ENCODE measurements around the gene TNXB.
A peak's percentile ranks its signal among the peaks of the same experiment; 100 is the strongest.
"Not testable (repeated sequence)": the region's sequence is repeated elsewhere in the genome, so short reads cannot be mapped to it uniquely, and the experiment has no call there.

TNXB gene

GRCh38 chr6:32109114-32109764 lies at the start of gene TNXB:
Gene TNXB, minus strand, starts transcription at chr6:32109338. Its CDS starts 11,140 bp downstream, at chr6:32098198.
- no peak for DNase-seq (ENCODE audit: low read depth in 1 of 2, low spot score in 1 of 2)

- DNase-seq (ENCODE audit: low read depth in 1 of 2, low spot score in 1 of 2), result no peak
Observed at GRCh38 chr6:32158052-32158451, 48.9 kb upstream of the TNXB start.

GRCh38 chr6:32156891-32157290 lies 47.8 kb upstream of the TNXB start:
- DNase-seq (ENCODE audit: low read depth in 1 of 2, low spot score in 1 of 2), result no peak

GRCh38 chr6:32154514-32155161 lies 45.5 kb upstream of the TNXB start:
- peak in 1 of 2 donors; percentile 36 for DNase-seq (ENCODE audit: low read depth in 1 of 2, low spot score in 1 of 2)

- peak; percentile 37 to 48 for DNase-seq (ENCODE audit: low read depth in 1 of 2, low spot score in 1 of 2)
Observed at GRCh38 chr6:32153564-32154513, 44.7 kb upstream of the TNXB start, which contains the start of gene PPT2. Gene PPT2, plus strand, starts transcription at chr6:32154141. Its CDS starts 454 bp downstream, at chr6:32154595.

GRCh38 chr6:32152769-32153563 lies 43.8 kb upstream of the TNXB start:
- no peak for DNase-seq (ENCODE audit: low read depth in 1 of 2, low spot score in 1 of 2)

GRCh38 chr6:32151863-32152768 lies 43.0 kb upstream of the TNXB start, which contains the start of gene PRRT1:
Gene PRRT1, minus strand, starts transcription at chr6:32151939. Its CDS starts 112 bp downstream, at chr6:32151827.
- DNase-seq (ENCODE audit: low read depth in 1 of 2, low spot score in 1 of 2), result no peak

- no peak for DNase-seq (ENCODE audit: low read depth in 1 of 2, low spot score in 1 of 2)
Observed at GRCh38 chr6:32151181-32151862, 42.2 kb upstream of the TNXB start.

- DNase-seq (ENCODE audit: low read depth in 1 of 2, low spot score in 1 of 2), result no peak
Observed at GRCh38 chr6:32149932-32150870, 41.1 kb upstream of the TNXB start.

GRCh38 chr6:32149092-32149755 lies 40.1 kb upstream of the TNXB start:
- no peak for DNase-seq (ENCODE audit: low read depth in 1 of 2, low spot score in 1 of 2)

- DNase-seq (ENCODE audit: low read depth in 1 of 2, low spot score in 1 of 2), result peak; percentile 37 to 60
Observed at GRCh38 chr6:32148289-32149091, 39.4 kb upstream of the TNXB start.

- DNase-seq (ENCODE audit: low read depth in 1 of 2, low spot score in 1 of 2), result no peak
Observed at GRCh38 chr6:32147401-32148132, 38.4 kb upstream of the TNXB start.

GRCh38 chr6:32146687-32147086 lies 37.5 kb upstream of the TNXB start:
- DNase-seq (ENCODE audit: low read depth in 1 of 2, low spot score in 1 of 2), result no peak

GRCh38 chr6:32146287-32146686 lies 37.1 kb upstream of the TNXB start:
- no peak for DNase-seq (ENCODE audit: low read depth in 1 of 2, low spot score in 1 of 2)

- not testable (repeated sequence) for DNase-seq (ENCODE audit: low read depth in 1 of 2, low spot score in 1 of 2)
Observed at GRCh38 chr6:32144238-32144637, 35.1 kb upstream of the TNXB start.

All from stimulated activated CD4-positive, alpha-beta T cell treated with anti-CD3 and anti-CD28 coated beads, Interleukin-15, amount 100 ng/mL, for 1 hour (primary cell).